ENCODE data around the gene STXBP6. TPM values are rescaled to one million over a fixed set of nuclear protein-coding genes. Genes with fewer than 3 reads are reported as not detected.
A peak's percentile ranks its signal among the peaks of the same experiment; 100 is the strongest.

Gene STXBP6
- total and polyA plus RNA-seq, 2 of the 13 experiments (the other 11 are each of a cell fraction or from before 2014, with no cell fraction given), result 35.3 to 42.8 TPM

DNA sequence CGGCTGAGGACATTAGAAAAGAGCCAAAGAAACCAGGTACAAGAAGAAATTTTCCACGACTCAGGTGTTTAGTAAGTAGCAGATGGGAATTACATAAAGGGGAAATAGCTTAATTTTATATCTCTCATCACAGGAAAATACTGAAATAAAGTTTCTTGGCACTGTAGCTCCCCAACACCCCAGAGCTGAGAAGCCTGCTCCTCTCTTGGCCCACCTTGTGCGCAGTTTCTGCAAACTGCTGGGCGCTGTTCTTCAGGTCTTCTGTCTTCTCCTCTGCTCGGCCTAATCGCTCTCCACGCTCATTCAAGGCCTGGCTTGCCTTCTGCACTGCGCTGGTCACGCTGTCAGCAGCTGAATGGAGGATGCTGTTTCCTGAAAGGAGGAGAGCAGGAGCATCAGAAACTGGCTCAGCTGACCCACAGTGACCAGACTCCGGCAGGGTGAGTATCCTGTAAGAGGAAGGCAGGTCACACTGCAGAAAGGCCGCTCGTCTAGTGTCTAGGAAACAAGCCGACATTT, 231.1 kb downstream of the STXBP6 start (continued):
- TF ChIP-seq SMYD3 (CRISPR knock-in tag; IDR thresholded peaks at IDR 0.05), result peak; percentile 24; the same call in 1 of the 2 replicates
- no peak for TF ChIP-seq U2AF2 (IDR thresholded peaks at IDR 0.05; ENCODE audit: low read depth, low read length)
- TF ChIP-seq, protein P1, sequence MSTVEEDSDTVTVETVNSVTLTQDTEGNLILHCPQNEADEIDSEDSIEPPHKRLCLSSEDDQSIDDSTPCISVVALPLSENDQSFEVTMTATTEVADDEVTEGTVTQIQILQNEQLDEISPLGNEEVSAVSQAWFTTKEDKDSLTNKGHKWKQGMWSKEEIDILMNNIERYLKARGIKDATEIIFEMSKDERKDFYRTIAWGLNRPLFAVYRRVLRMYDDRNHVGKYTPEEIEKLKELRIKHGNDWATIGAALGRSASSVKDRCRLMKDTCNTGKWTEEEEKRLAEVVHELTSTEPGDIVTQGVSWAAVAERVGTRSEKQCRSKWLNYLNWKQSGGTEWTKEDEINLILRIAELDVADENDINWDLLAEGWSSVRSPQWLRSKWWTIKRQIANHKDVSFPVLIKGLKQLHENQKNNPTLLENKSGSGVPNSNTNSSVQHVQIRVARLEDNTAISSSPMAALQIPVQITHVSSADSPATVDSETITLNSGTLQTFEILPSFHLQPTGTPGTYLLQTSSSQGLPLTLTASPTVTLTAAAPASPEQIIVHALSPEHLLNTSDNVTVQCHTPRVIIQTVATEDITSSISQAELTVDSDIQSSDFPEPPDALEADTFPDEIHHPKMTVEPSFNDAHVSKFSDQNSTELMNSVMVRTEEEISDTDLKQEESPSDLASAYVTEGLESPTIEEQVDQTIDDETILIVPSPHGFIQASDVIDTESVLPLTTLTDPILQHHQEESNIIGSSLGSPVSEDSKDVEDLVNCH (CRISPR knock-in tag; IDR thresholded peaks at IDR 0.05), result 0 out of 2 replicates have a peak, but pooled peaks have one; percentile 5
- 0 out of 2 replicates have a peak, but pooled peaks have one; percentile 51 for TF ChIP-seq CBX5 (CRISPR knock-in tag; IDR thresholded peaks at IDR 0.05; ENCODE audit: borderline replicate concordance)
- TF ChIP-seq, protein P2, sequence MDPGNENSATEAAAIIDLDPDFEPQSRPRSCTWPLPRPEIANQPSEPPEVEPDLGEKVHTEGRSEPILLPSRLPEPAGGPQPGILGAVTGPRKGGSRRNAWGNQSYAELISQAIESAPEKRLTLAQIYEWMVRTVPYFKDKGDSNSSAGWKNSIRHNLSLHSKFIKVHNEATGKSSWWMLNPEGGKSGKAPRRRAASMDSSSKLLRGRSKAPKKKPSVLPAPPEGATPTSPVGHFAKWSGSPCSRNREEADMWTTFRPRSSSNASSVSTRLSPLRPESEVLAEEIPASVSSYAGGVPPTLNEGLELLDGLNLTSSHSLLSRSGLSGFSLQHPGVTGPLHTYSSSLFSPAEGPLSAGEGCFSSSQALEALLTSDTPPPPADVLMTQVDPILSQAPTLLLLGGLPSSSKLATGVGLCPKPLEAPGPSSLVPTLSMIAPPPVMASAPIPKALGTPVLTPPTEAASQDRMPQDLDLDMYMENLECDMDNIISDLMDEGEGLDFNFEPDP (CRISPR knock-in tag; conservative IDR thresholded peaks at IDR 0.05), result 0 out of 2 replicates have a peak, but pooled peaks have one; percentile 27
- peak; percentile 8 to 52; a peak in 1 of 4 replicates for TF ChIP-seq MAFK (conservative IDR thresholded peaks at IDR 0.05 in 1 of 2, IDR thresholded peaks at IDR 0.05 in 1 of 2; ENCODE audit: low read length in 2 of 2)
- TF ChIP-seq TOPORS (CRISPR knock-in tag; IDR thresholded peaks at IDR 0.05), result peak; percentile 7; the same call in 1 of the 2 replicates
- peak; percentile 70; the same call in 1 of the 2 replicates for TF ChIP-seq KLF13 (CRISPR knock-in tag; IDR thresholded peaks at IDR 0.05)
- peak; percentile 62; the same call in 1 of the 2 replicates for TF ChIP-seq ZBTB8A (CRISPR knock-in tag; IDR thresholded peaks at IDR 0.05; ENCODE audit: borderline replicate concordance, low read depth)
- 0 out of 2 replicates have a peak, but pooled peaks have one; percentile 63 for TF ChIP-seq EED (CRISPR knock-in tag; IDR thresholded peaks at IDR 0.05)
- TF ChIP-seq ZNF543 (CRISPR knock-in tag; IDR thresholded peaks at IDR 0.05), result 0 out of 2 replicates have a peak, but pooled peaks have one; percentile 9
- no peak for TF ChIP-seq EP300 (IDR thresholded peaks at IDR 0.05; ENCODE audit: low read depth in 2 of 2, low read length in 2 of 2)
- 0 out of 2 replicates have a peak, but pooled peaks have one; percentile 4 for TF ChIP-seq EP300 (CRISPR knock-in tag; IDR thresholded peaks at IDR 0.05; ENCODE audit: borderline replicate concordance)
- TF ChIP-seq TAF15 (IDR thresholded peaks at IDR 0.05; ENCODE audit: low read depth, low read length, poor library complexity, severe bottlenecking), result no peak
- TF ChIP-seq TEAD3 (CRISPR knock-in tag; optimal IDR thresholded peaks at IDR 0.05; ENCODE audit: borderline replicate concordance), result peak; percentile 23
- TF ChIP-seq, protein P3, sequence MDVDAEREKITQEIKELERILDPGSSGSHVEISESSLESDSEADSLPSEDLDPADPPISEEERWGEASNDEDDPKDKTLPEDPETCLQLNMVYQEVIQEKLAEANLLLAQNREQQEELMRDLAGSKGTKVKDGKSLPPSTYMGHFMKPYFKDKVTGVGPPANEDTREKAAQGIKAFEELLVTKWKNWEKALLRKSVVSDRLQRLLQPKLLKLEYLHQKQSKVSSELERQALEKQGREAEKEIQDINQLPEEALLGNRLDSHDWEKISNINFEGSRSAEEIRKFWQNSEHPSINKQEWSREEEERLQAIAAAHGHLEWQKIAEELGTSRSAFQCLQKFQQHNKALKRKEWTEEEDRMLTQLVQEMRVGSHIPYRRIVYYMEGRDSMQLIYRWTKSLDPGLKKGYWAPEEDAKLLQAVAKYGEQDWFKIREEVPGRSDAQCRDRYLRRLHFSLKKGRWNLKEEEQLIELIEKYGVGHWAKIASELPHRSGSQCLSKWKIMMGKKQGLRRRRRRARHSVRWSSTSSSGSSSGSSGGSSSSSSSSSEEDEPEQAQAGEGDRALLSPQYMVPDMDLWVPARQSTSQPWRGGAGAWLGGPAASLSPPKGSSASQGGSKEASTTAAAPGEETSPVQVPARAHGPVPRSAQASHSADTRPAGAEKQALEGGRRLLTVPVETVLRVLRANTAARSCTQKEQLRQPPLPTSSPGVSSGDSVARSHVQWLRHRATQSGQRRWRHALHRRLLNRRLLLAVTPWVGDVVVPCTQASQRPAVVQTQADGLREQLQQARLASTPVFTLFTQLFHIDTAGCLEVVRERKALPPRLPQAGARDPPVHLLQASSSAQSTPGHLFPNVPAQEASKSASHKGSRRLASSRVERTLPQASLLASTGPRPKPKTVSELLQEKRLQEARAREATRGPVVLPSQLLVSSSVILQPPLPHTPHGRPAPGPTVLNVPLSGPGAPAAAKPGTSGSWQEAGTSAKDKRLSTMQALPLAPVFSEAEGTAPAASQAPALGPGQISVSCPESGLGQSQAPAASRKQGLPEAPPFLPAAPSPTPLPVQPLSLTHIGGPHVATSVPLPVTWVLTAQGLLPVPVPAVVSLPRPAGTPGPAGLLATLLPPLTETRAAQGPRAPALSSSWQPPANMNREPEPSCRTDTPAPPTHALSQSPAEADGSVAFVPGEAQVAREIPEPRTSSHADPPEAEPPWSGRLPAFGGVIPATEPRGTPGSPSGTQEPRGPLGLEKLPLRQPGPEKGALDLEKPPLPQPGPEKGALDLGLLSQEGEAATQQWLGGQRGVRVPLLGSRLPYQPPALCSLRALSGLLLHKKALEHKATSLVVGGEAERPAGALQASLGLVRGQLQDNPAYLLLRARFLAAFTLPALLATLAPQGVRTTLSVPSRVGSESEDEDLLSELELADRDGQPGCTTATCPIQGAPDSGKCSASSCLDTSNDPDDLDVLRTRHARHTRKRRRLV (CRISPR knock-in tag; IDR thresholded peaks at IDR 0.05), result 0 out of 2 replicates have a peak, but pooled peaks have one; percentile 10
- TF ChIP-seq, protein P4, sequence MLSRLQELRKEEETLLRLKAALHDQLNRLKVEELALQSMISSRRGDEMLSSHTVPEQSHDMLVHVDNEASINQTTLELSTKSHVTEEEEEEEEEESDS (CRISPR knock-in tag; IDR thresholded peaks at IDR 0.05; ENCODE audit: borderline replicate concordance), result 0 out of 2 replicates have a peak, but pooled peaks have one; percentile 35
- peak; percentile 63; the same call in 1 of the 2 replicates for TF ChIP-seq ZNF670 (CRISPR knock-in tag; IDR thresholded peaks at IDR 0.05; ENCODE audit: borderline replicate concordance)

All from HepG2 (cell line).